Measurements from ENCODE around the gene ILK.

The ILK gene

GRCh38 chr11:6566704-6567370 lies 36.7 kb upstream of the ILK start:
- H3K4me3 ChIP-seq (replicated peaks in 1 of 2; ENCODE audit: low read depth in 2 of 2, low read length in 2 of 2): no peak overlapping the region
- TF ChIP-seq, protein P1, sequence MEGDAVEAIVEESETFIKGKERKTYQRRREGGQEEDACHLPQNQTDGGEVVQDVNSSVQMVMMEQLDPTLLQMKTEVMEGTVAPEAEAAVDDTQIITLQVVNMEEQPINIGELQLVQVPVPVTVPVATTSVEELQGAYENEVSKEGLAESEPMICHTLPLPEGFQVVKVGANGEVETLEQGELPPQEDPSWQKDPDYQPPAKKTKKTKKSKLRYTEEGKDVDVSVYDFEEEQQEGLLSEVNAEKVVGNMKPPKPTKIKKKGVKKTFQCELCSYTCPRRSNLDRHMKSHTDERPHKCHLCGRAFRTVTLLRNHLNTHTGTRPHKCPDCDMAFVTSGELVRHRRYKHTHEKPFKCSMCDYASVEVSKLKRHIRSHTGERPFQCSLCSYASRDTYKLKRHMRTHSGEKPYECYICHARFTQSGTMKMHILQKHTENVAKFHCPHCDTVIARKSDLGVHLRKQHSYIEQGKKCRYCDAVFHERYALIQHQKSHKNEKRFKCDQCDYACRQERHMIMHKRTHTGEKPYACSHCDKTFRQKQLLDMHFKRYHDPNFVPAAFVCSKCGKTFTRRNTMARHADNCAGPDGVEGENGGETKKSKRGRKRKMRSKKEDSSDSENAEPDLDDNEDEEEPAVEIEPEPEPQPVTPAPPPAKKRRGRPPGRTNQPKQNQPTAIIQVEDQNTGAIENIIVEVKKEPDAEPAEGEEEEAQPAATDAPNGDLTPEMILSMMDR (IDR thresholded peaks at IDR 0.05; ENCODE audit: low read depth, low read length): no peak
- DNase-seq (ENCODE audit: low read depth in 2 of 2): no peak

- DNase-seq (ENCODE audit: low read depth in 2 of 2): no peak
- no peak overlapping the region for H3K4me3 ChIP-seq (replicated peaks in 1 of 2; ENCODE audit: low read depth in 2 of 2, low read length in 2 of 2)
- TF ChIP-seq, protein P1 (IDR thresholded peaks at IDR 0.05; ENCODE audit: low read depth, low read length): no peak
Measured at GRCh38 chr11:6567371-6567745, 36.2 kb upstream of the ILK start.

DNA sequence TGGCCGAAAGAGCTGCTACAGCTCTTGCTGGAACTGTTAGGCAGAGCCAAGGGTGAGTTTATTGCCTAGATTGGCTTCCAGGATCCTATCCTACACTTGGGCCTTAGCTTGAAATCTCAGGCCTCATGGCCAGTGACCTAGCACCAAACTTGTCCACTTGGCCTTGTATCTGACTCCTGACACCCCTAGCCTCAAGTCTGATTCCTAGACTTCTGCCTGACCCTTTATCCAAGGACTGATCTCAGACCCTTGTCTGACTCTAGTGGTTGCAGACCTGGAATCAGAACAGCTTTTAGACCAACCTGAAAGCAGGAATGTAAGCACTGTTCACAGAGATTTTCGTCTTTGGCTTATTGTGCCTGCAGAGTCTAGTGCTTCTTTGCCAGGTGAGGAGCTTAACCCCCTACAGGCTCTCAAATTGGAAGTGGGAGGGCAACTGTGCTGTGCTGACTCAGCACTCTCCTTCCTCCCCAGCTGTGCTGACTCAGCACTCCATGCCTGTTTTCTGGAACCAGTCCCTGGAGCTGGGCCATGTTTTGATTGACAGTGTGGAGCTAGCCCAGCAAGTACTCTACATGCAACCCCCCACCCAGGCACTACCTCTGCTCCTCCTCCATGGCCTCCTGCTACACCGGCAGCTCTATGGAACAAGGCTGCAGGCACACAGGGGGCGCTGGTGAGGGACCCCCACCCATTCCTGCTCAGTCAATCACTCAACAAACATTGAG lies 35.2 kb upstream of the ILK start:
- DNase-seq (ENCODE audit: low read depth in 2 of 2): peak; percentile 65 to 87

DNA sequence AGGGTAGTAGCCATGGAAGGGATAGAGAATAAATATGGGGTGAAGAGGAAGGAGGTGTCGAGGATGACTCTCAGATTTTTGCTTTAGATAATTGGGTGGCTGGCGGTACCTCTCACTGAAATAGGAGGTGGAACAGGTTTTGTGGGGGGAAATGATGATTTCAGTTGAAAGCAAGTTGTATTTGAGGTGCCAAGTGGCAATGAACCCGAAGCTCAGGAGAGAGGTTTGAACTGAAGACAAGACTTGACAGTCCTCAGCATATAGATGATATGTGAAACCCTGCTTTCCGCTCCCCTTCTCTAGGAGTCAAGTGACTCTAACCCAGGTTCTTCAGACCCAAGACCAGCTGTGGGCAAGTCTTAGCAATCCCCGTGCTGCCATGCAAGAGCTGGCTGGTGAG lies 33.9 kb upstream of the ILK start:
- no peak overlapping the region for H3K4me3 ChIP-seq (replicated peaks in 1 of 2; ENCODE audit: low read depth in 2 of 2, low read length in 2 of 2)
- TF ChIP-seq, protein P1 (IDR thresholded peaks at IDR 0.05; ENCODE audit: low read depth, low read length): no peak
- DNase-seq (ENCODE audit: low read depth in 2 of 2): no peak

More for the DNA sequence above, 35.2 kb upstream of the ILK start:
- no peak overlapping the region for H3K4me3 ChIP-seq (replicated peaks in 1 of 2; ENCODE audit: low read depth in 2 of 2, low read length in 2 of 2)
- TF ChIP-seq, protein P1 (IDR thresholded peaks at IDR 0.05; ENCODE audit: low read depth, low read length): no peak

- DNase-seq (ENCODE audit: low read depth in 2 of 2): no peak
- TF ChIP-seq, protein P1 (IDR thresholded peaks at IDR 0.05; ENCODE audit: low read depth, low read length): no peak
- no peak overlapping the region for H3K4me3 ChIP-seq (replicated peaks in 1 of 2; ENCODE audit: low read depth in 2 of 2, low read length in 2 of 2)
Measured at GRCh38 chr11:6570691-6571427, 32.7 kb upstream of the ILK start.

DNA sequence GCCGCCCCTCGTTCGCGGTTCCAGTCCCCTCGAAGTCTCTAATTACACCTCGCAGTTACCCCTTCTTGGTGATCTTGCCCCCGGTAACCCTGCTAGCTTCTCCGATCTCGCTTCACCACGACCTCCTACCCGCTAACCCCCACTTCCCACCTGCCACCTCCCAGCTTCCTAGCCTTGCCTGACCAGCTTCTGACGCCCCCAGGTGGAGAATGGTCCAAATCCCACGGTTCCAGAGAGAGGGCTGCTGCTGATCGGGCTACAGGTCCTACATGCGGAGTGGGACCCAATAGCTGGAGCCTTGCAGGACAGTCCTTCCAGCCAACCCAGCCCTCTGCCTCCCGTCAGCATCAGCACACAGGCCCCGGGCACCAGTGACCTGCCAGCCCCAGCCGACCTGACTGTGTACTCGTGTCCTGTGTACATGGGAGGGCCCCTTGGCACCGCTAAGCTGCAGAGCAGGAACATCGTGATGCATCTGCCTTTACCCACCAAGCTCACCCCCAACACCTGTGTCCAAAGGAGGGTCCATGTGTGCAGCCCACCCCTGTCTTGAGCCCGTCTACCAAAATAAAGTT lies 32.1 kb upstream of the ILK start:
- no peak overlapping the region for H3K4me3 ChIP-seq (replicated peaks in 1 of 2; ENCODE audit: low read depth in 2 of 2, low read length in 2 of 2)
- TF ChIP-seq, protein P1 (IDR thresholded peaks at IDR 0.05; ENCODE audit: low read depth, low read length): no peak

More for the DNA sequence above, 32.1 kb upstream of the ILK start:
- no peak for DNase-seq (ENCODE audit: low read depth in 2 of 2)
